ENCODE data around the gene SSTR3. TPM values are rescaled to one million over a fixed set of nuclear protein-coding genes. Genes with fewer than 3 reads are reported as not detected.

Gene SSTR3
- total RNA-seq, 1 donor from 2014 or later = not detected

GRCh38 chr22:37187552-37187890 is 24.8 kb downstream of the SSTR3 start:
- ATAC-seq (peak; percentile 37), DNase-seq (ENCODE audit: missing footprints) (no peak)
- intact Hi-C loops (cut with DNase I) = no loop called here

- intact Hi-C loops (cut with DNase I) = no loop called here
- no peak for ATAC-seq
- DNase-seq (ENCODE audit: missing footprints) = peak; percentile 23
Observed at GRCh38 chr22:37186997-37187522, 25.2 kb downstream of the SSTR3 start.

GRCh38 chr22:37186228-37186996 is 25.9 kb downstream of the SSTR3 start:
- intact Hi-C loops (cut with DNase I) = no loop called here
- DNase-seq (ENCODE audit: missing footprints) = peak; percentile 37
- ATAC-seq = no peak

GRCh38 chr22:37185646-37186227 is 26.5 kb downstream of the SSTR3 start:
- ATAC-seq = no peak
- peak; percentile 28 for DNase-seq (ENCODE audit: missing footprints)
- intact Hi-C loops (cut with DNase I) = no loop called here

- intact Hi-C loops (cut with DNase I) = no loop called here
- DNase-seq (ENCODE audit: missing footprints) (peak; percentile 20), ATAC-seq (no peak)
Observed at GRCh38 chr22:37184816-37185541, 27.3 kb downstream of the SSTR3 start.

- DNase-seq (ENCODE audit: missing footprints) (peak; percentile 55), ATAC-seq (no peak)
- intact Hi-C loops (cut with DNase I) = no loop called here
Observed at GRCh38 chr22:37184380-37184755, 27.9 kb downstream of the SSTR3 start.

- ATAC-seq (no peak), DNase-seq (ENCODE audit: missing footprints) (peak; percentile 52)
- intact Hi-C loops (cut with DNase I) = no loop called here
Observed at GRCh38 chr22:37183432-37184379, 28.6 kb downstream of the SSTR3 start.

- no peak for ATAC-seq
- intact Hi-C loops (cut with DNase I) = no loop called here
Observed at GRCh38 chr22:37182949-37183245, 29.4 kb downstream of the SSTR3 start.

GRCh38 chr22:37182101-37182948 is 30.0 kb downstream of the SSTR3 start:
- DNase-seq (ENCODE audit: missing footprints) (peak; percentile 59), ATAC-seq (no peak)
- intact Hi-C loops (cut with DNase I) = no loop called here

More at GRCh38 chr22:37182949-37183245, 29.4 kb downstream of the SSTR3 start:
- no peak for DNase-seq (ENCODE audit: missing footprints)

GRCh38 chr22:37181681-37182080 is 30.6 kb downstream of the SSTR3 start:
- no peak for ATAC-seq
- intact Hi-C loops (cut with DNase I) = no loop called here
- DNase-seq (ENCODE audit: missing footprints) = no peak

GRCh38 chr22:37180531-37181231 is 31.6 kb downstream of the SSTR3 start:
- intact Hi-C loops (cut with DNase I) = no loop called here
- DNase-seq (ENCODE audit: missing footprints) (peak; percentile 37), ATAC-seq (no peak)

- intact Hi-C loops (cut with DNase I) = no loop called here
- ATAC-seq (no peak), DNase-seq (ENCODE audit: missing footprints) (peak; percentile 46)
Observed at GRCh38 chr22:37179622-37180420, 32.5 kb downstream of the SSTR3 start.

GRCh38 chr22:37179126-37179470 is 33.2 kb downstream of the SSTR3 start:
- ATAC-seq (no peak), DNase-seq (ENCODE audit: missing footprints) (no peak)
- intact Hi-C loops (cut with DNase I) = no loop called here

GRCh38 chr22:37178350-37179125 is 33.7 kb downstream of the SSTR3 start:
- ATAC-seq (no peak), DNase-seq (ENCODE audit: missing footprints) (peak; percentile 37)
- intact Hi-C loops (cut with DNase I) = no loop called here

- intact Hi-C loops (cut with DNase I) = no loop called here
- ATAC-seq (no peak), DNase-seq (ENCODE audit: missing footprints) (peak; percentile 50)
Observed at GRCh38 chr22:37177755-37178154, 34.5 kb downstream of the SSTR3 start.

- DNase-seq (ENCODE audit: missing footprints) = peak; percentile 37
- ATAC-seq = no peak
- intact Hi-C loops (cut with DNase I) = no loop called here
Observed at GRCh38 chr22:37177221-37177620, 35.1 kb downstream of the SSTR3 start.

All from Right ventricle myocardium inferior (tissue), 1 donor.